HG03196 (cell line): ENCODE measurements around the gene IKZF1.
A peak's percentile ranks its signal among the peaks of the same experiment; 100 is the strongest.

ENCODE experiments used
- ATAC-seq: cut with Tn5 transposase; IDR thresholded peaks from one replicate; pipeline ENCODE4 v1.9.1; 2021; ENCODE audit not compliant: unreplicated experiment

Gene IKZF1

GRCh38 chr7:50369143-50370026, 64.9 kb downstream of the IKZF1 start:
- ATAC-seq, result no peak

GRCh38 chr7:50370884-50371283, 66.4 kb downstream of the IKZF1 start:
- no peak for ATAC-seq

DNA sequence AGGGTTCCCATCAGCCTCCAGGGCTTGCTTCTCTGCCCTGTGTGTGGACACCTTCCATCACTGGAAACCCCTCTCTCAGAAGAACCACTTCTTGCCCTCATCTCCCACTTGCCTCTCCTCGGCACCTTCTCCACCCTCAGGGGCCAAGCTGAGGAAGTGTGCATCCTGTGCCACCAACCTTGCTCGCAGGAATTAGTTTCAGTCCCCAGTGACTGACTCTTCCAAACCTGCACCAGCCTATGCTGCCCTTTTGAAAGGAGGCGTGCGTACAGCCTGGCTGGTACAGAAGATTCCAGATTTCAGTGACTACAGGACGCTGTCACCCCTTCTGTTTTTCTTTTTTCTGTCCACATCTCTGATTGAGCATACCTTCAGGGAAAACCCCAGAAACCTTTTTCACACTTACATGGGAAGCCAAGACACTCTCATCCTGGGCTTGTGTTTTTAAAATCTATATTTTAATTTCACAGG, 67.1 kb downstream of the IKZF1 start:
- no peak for ATAC-seq

DNA sequence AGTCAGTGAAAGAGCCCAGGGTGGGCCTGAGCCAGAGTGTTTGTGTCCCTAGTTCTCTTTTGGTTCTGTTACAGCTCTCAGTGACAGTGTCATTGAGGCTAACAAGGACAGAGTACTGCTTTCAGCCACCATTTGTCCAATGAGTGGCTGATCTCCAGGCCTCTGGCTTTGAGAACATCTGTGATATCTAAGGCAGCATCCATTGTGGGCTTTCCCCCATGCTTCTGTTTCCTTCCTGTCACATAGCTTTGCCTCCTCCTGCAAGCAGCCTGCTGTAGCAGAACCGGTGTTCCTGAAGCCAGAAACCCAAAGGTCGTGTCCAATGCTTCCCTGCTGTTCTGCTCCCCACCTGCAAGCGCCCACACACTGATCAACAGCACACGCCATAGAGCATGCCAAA, 68.4 kb downstream of the IKZF1 start:
- no peak for ATAC-seq

DNA sequence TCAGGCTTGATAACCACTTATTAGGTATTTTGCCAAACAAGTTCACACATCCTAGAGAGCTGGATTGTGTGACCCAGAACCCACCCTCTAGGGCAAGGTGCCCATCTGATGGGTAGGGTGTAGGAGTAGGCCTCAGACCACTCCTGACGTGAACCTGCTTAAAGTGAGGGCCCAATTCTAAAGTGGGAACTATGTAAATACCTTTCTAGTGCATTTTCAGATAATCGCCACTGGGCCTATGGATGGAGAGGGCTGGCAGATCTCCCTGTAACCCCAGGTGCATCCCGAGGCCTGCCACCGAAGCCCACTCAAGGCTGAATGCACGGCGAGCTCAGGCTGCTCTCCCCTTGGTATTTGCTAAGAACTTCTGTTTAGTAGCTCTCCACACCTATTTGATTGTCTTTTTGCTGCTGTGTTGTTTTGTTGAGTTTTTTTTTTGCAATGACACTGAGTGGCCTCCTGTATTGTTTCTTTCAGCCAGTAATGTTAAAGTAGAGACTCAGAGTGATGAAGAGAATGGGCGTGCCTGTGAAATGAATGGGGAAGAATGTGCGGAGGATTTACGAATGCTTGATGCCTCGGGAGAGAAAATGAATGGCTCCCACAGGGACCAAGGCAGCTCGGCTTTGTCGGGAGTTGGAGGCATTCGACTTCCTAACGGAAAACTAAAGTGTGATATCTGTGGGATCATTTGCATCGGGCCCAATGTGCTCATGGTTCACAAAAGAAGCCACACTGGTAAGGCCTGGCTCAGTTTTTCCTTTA, 71.7 kb downstream of the IKZF1 start:
- no peak for ATAC-seq

DNA sequence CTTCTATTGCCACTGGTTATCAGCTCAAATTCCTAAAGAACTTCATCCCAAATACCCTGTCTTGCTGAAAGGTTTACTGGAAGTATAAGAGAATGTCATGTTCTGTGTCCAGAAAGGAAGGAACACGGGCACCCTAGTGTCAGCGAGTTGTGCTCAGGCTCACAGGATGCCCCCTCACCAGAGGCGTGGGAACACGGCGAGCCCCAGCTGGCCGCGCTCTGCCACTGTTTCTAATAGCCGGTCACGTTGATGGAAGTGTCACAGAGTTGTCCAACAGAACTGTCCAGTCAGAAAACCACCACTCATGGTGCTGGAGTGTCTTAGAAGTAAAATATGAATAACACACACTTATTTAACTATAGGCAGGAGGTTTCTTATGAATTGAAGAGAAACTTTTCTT, 72.8 kb downstream of the IKZF1 start:
- ATAC-seq, result no peak

GRCh38 chr7:50379082-50379481, 74.6 kb downstream of the IKZF1 start:
- no peak for ATAC-seq

GRCh38 chr7:50379539-50379938, 75.0 kb downstream of the IKZF1 start:
- ATAC-seq, result no peak

DNA sequence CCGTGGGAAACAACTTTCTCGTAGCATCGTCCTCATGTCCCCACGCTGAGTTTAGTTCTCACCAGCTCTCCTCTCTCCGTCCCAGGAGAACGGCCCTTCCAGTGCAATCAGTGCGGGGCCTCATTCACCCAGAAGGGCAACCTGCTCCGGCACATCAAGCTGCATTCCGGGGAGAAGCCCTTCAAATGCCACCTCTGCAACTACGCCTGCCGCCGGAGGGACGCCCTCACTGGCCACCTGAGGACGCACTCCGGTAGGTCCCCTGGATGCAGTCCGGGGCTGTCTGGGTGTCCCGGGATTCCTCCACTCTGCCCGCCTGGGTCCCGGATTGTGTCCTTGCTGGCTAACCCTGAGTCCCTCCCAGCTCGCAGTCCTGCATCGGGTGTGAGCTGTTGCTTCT, 77.9 kb downstream of the IKZF1 start:
- no peak for ATAC-seq

GRCh38 chr7:50387351-50387750, 82.8 kb downstream of the IKZF1 start:
- no peak for ATAC-seq

DNA sequence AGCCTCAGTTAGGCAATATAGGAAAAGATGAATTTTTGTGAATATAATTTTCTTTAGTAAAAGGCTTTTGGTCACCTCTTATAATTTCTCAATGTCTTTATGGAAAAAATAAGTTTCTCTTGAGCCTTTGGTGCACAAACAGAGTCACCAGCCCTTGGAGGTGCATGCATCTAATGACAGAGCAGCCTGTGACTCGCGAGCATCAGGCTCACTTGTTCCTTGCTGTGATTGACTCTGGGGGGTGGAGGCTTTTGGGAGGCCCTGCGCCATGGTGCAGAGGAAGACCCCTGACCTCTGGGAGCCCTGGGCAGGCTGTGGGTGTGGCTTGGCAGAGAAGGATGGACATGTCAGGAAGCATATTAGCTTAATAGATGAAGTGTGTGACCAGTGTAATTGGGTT, 85.4 kb downstream of the IKZF1 start:
- ATAC-seq, result no peak

DNA sequence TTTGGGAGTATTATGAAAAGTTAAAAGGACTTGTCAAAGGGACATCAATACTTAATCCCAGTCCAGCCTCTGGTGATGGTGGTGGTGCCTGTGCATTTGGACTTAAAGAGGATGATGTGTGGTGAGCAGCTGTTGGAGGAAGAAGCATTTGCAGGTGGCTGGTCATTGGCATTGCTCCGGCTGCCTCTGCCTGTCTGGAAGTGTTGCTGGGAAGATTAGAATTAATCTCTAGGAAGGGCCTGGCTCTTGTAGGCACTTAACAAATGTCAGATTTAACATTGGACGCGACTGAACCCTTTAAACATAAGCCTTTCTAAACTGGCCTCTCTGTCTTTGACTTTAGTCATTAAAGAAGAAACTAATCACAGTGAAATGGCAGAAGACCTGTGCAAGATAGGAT, 86.9 kb downstream of the IKZF1 start:
- no peak for ATAC-seq

- ATAC-seq, result no peak
Observed at GRCh38 chr7:50393076-50393475, 88.6 kb downstream of the IKZF1 start.

- no peak for ATAC-seq
Observed at GRCh38 chr7:50393547-50394252, 89.2 kb downstream of the IKZF1 start.

- no peak for ATAC-seq
Observed at GRCh38 chr7:50394315-50394714, 89.8 kb downstream of the IKZF1 start.

- ATAC-seq, result no peak
Observed at GRCh38 chr7:50396856-50397255, 92.3 kb downstream of the IKZF1 start.

DNA sequence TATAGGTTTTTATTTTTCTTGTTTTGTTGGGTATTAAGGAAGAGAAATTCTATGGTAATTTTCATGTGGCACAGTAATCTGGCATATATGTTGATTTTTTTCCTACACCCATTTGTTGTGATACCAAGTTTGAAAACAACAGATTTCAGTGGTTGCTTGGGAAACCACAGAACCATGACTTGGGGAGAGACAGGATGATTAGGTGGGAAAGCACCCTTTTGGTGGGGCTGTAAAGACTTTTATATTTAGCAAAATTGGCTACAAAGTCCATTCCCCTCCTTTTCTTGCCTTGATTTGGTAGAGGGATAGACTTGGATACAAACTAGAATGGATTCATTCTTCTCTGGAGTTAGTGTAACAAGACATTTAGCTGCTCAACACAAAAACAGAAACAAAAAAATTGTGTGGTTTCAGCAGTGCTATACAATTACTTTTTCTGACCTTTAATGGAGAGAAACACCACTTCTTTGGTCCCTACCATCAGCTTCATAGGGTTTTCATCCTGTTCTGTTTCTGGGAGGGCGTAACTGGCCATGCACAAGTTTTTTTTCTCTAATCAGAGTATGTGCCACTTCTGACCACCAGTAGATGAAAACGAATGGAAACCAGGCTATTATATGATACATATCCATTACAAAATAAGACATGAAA, 92.9 kb downstream of the IKZF1 start:
- peak; percentile 46 for ATAC-seq

DNA sequence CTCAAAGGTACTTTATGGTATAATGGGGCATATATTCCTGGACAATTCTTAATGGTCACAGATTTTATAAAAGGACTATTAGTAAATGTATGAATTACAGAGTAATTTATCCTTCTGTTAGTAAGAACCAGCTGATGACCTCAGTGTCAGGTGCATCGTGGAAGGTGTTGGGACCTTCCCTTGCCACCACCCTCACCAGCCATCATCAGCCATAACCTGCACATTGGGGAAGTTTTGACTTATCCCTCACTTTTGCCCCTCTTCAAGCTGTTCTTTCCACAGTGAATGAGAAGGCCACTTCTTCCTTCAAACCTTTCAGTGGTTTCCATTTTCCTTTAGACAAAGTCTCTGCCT, 93.4 kb downstream of the IKZF1 start:
- ATAC-seq, result no peak

DNA sequence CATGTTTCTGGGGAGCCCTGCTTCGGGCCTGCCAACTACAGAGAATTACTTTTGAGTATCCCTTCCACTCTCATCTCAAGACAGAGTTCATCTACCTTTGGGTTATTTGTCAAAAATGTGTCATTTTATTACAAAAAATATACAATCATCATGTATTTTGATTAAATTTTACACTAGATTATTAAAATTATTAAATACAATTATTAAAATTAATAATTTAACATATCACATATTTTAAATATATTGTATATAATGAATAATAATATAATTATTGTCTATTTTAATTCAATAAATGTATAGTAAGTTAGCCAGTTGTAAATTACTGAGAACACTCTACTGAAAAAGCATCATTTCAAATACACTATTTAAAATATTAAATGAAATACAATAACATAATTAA, 94.7 kb downstream of the IKZF1 start:
- no peak for ATAC-seq

GRCh38 chr7:50399635-50400034, 95.1 kb downstream of the IKZF1 start:
- ATAC-seq, result no peak

DNA sequence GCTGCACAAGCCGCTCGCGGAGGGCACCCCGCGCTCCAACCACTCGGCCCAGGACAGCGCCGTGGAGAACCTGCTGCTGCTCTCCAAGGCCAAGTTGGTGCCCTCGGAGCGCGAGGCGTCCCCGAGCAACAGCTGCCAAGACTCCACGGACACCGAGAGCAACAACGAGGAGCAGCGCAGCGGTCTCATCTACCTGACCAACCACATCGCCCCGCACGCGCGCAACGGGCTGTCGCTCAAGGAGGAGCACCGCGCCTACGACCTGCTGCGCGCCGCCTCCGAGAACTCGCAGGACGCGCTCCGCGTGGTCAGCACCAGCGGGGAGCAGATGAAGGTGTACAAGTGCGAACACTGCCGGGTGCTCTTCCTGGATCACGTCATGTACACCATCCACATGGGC, 95.6 kb downstream of the IKZF1 start:
- no peak for ATAC-seq
